ENCODE measurements around the gene SPX.

DNA sequence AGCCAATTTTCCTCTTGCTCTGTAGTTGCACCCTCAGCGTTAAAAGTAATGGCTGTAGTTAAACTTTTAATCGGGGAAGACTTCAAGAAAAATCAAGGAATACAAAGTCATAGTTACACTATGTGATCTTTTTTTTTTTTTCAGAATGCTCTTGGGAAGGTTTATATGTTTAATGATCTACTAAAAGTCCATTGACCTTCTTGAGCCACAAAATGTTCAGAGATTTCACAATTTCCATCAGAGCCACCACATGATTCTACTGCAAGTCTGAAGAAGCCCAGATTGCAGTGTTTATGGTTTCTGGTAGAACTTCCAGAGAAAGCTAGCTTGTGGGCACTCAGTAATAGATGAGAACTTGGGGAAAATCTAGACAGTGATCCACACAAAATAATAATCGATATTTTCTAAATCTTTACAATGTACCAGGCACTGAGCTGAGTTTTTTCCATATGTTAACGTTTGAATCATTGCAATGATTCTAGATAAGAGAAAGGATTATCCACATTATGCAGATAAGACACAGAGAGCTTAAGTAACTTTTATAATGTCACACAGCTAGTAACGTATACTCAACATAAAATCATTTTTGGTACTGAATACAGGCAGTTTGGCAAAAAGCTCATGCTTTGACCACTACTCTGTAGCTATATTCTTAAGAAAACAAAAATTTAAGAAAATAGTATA, 40.3 kb downstream of the SPX start:
- TF ChIP-seq, protein P1, sequence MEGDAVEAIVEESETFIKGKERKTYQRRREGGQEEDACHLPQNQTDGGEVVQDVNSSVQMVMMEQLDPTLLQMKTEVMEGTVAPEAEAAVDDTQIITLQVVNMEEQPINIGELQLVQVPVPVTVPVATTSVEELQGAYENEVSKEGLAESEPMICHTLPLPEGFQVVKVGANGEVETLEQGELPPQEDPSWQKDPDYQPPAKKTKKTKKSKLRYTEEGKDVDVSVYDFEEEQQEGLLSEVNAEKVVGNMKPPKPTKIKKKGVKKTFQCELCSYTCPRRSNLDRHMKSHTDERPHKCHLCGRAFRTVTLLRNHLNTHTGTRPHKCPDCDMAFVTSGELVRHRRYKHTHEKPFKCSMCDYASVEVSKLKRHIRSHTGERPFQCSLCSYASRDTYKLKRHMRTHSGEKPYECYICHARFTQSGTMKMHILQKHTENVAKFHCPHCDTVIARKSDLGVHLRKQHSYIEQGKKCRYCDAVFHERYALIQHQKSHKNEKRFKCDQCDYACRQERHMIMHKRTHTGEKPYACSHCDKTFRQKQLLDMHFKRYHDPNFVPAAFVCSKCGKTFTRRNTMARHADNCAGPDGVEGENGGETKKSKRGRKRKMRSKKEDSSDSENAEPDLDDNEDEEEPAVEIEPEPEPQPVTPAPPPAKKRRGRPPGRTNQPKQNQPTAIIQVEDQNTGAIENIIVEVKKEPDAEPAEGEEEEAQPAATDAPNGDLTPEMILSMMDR (IDR thresholded peaks at IDR 0.05; ENCODE audit: low read depth, low read length, poor library complexity, severe bottlenecking), result no peak
- TF ChIP-seq EZH2phosphoT487 (IDR thresholded peaks at IDR 0.05; ENCODE audit: borderline replicate concordance, low read length), result no peak
